HepG2 (cell line): ENCODE results near the gene NAA15. TPM values are rescaled to one million over a fixed set of nuclear protein-coding genes. Genes with fewer than 3 reads are reported as not detected.

Experiments
- ATAC-seq: fragments of 200-7000 bp; cut with Tn5 transposase; 3 replicates; pipeline ENCODE4 v1.9.1; 2020; ENCODE audit warnings: mild to moderate bottlenecking, moderate library complexity
- BruUV-seq: library from RNA; stranded (reverse); fragments of 400-500 nt; replicated peaks from 2 replicates; lab custom pipeline; 2021; lab: Mats Ljungman, UMichigan
- CTCF ChIA-PET: fragments of 300-600 bp; formaldehyde crosslinking; extraction: SDS; loops from one replicate; lab custom pipeline; 2021; ENCODE audit warnings: low total read pairs, inconsistent platforms, low intra/inter-chr PET ratio; lab: Yijun Ruan, JAX
- POLR2A ChIA-PET: fragments of 350-600 bp; sonication (Branson Sonifier 250); formaldehyde crosslinking; loops from one replicate; lab custom pipeline; 2020; ENCODE audit warnings: antibody characterized with exemption, inconsistent platforms; lab: Yijun Ruan, JAX
- DNase-seq: peaks from one replicate; pipeline ENCODE4 v3.0.0-alpha.2; 2015; ENCODE audit warnings: low spot score
- FAIRE-seq: peaks from 3 replicates; lab custom pipeline; 2011; peaks lifted over from hg19 to GRCh38; lab: Jason Lieb, UNC
- H2AFZ ChIP-seq: one replicate; pipeline ENCODE4 v1.6.1; 2011; ENCODE audit warnings: low read length, inconsistent platforms
- H3K27ac ChIP-seq: fragments of 300-600 bp; 3 replicates; pipeline ENCODE4 v1.8.0; 2011; ENCODE audit warnings: mixed run types, mild to moderate bottlenecking, mixed read lengths, low read length, inconsistent platforms; ENCODE audit not compliant: insufficient read depth; ENCODE audit errors: extremely low read length
- H3K27me3 ChIP-seq, 2 experiments: fragments of 200-600 bp in 1 of 2; 2 replicates in 1 of 2; 3 replicates in 1 of 2; pipeline versions ENCODE4 v1.6.0 to v1.8.0; 2011; ENCODE audit warnings: low read length in 2 of 2, mild to moderate bottlenecking in 2 of 2, moderate library complexity in 2 of 2, inconsistent platforms in 1 of 2; ENCODE audit not compliant: insufficient read depth in 2 of 2, control insufficient read depth in 1 of 2
- H3K36me3 ChIP-seq, 2 experiments: fragments of 200-600 bp in 1 of 2; replicated peaks in 1 of 2; 2 replicates in 1 of 2; 3 replicates in 1 of 2; pipeline versions ENCODE4 v1.5.1 to v1.8.0; 2011; ENCODE audit warnings: low read length in 2 of 2, inconsistent platforms in 1 of 2; ENCODE audit not compliant: insufficient read depth in 2 of 2, control insufficient read depth in 1 of 2
- H3K4me1 ChIP-seq: 2 replicates; pipeline ENCODE4 v1.5.1; 2012; ENCODE audit warnings: low read length, inconsistent platforms; ENCODE audit not compliant: insufficient read depth
- H3K4me2 ChIP-seq: 2 replicates; pipeline ENCODE4 v1.6.0; 2011; ENCODE audit warnings: low read depth, low read length, inconsistent platforms
- H3K4me3 ChIP-seq, 3 experiments: fragments of 200-600 bp in 1 of 3; sonication (generic), shearing (Covaris generic) in 1 of 3; replicated peaks in 1 of 3; 2 replicates each; pipeline ENCODE4 v1.5.1; 2011 to 2016; ENCODE audit warnings: low read length in 3 of 3, inconsistent platforms in 2 of 3, low read depth in 2 of 3, mild to moderate bottlenecking in 2 of 3, control low read depth in 1 of 3, mixed read lengths in 1 of 3; ENCODE audit not compliant: insufficient read depth in 1 of 3
- H3K79me2 ChIP-seq: one replicate; pipeline ENCODE4 v1.6.1; 2011; ENCODE audit warnings: low read length, inconsistent platforms; ENCODE audit not compliant: insufficient read depth
- H3K9ac ChIP-seq: 2 replicates; pipeline ENCODE4 v1.6.0; 2011; ENCODE audit warnings: mild to moderate bottlenecking, low read depth, low read length, inconsistent platforms; ENCODE audit not compliant: insufficient read depth
- H3K9me3 ChIP-seq: 2 replicates; pipeline ENCODE4 v1.5.1; 2012; ENCODE audit warnings: mild to moderate bottlenecking, low read length
- H4K20me1 ChIP-seq: 2 replicates; pipeline ENCODE4 v1.6.0; 2011; ENCODE audit warnings: inconsistent platforms, mild to moderate bottlenecking, low read length, moderate library complexity; ENCODE audit not compliant: insufficient read depth
- ARID4A ChIP-seq: sonication (generic); formaldehyde crosslinking; IDR thresholded peaks from 2 replicates; pipeline ENCODE4 v1.5.0; 2020; ENCODE audit warnings: mild to moderate bottlenecking, missing genetic modification reagents, borderline replicate concordance
- ASH2L ChIP-seq: fragments of 300-600, 200-600 bp; sonication (generic); IDR thresholded peaks from 2 replicates; pipeline ENCODE4 v1.7.0; 2017; ENCODE audit warnings: low read depth, mild to moderate bottlenecking, moderate library complexity, mixed read lengths, low read length; ENCODE audit not compliant: insufficient read length
- ESRRA ChIP-seq: sonication (generic); formaldehyde crosslinking; IDR thresholded peaks from 2 replicates; pipeline ENCODE4 v1.5.1; 2020; ENCODE audit warnings: mild to moderate bottlenecking, low read depth, missing genetic modification reagents
- HOXA7 ChIP-seq: sonication (generic); formaldehyde crosslinking; IDR thresholded peaks from 2 replicates; pipeline ENCODE4 v1.8.1; 2022; ENCODE audit warnings: mild to moderate bottlenecking, missing genetic modification reagents, moderate library complexity
- IRF2 ChIP-seq: IDR thresholded peaks from 2 replicates; pipeline ENCODE4 v1.6.1; 2018; ENCODE audit warnings: missing genetic modification reagents, missing compliant biosample characterization
- KDM6A ChIP-seq: IDR thresholded peaks from 2 replicates; pipeline ENCODE4 v1.6.1; 2016; ENCODE audit warnings: low read depth
- KLF13 ChIP-seq: sonication (generic); formaldehyde crosslinking; IDR thresholded peaks from 2 replicates; pipeline ENCODE4 v1.4.0; 2020; ENCODE audit warnings: mild to moderate bottlenecking, missing genetic modification reagents
- KMT2A ChIP-seq: sonication (generic); formaldehyde crosslinking; IDR thresholded peaks from 2 replicates; pipeline ENCODE4 v1.4.0; 2020; ENCODE audit warnings: missing genetic modification reagents
- NFE2L1 ChIP-seq: sonication (generic); formaldehyde crosslinking; IDR thresholded peaks from 2 replicates; pipeline ENCODE4 v1.4.0; 2020; ENCODE audit warnings: missing genetic modification reagents, mild to moderate bottlenecking, borderline replicate concordance
- NR0B2 ChIP-seq: sonication (generic); formaldehyde crosslinking; IDR thresholded peaks from 2 replicates; pipeline ENCODE4 v1.4.0; 2020; ENCODE audit warnings: mild to moderate bottlenecking, missing genetic modification reagents
- PAX8 ChIP-seq: sonication (generic); formaldehyde crosslinking; IDR thresholded peaks from 2 replicates; pipeline ENCODE4 v1.8.0; 2022; ENCODE audit warnings: mild to moderate bottlenecking, missing genetic modification reagents, borderline replicate concordance
- SMAD3 ChIP-seq: sonication (generic); formaldehyde crosslinking; IDR thresholded peaks from 2 replicates; pipeline ENCODE4 v1.4.0; 2020; ENCODE audit warnings: missing genetic modification reagents
- SOX5 ChIP-seq: IDR thresholded peaks from 2 replicates; pipeline ENCODE4 v1.6.1; 2016; ENCODE audit warnings: borderline replicate concordance
- SRY ChIP-seq: sonication (generic); formaldehyde crosslinking; IDR thresholded peaks from 2 replicates; pipeline ENCODE4 v1.8.0; 2022; ENCODE audit warnings: mild to moderate bottlenecking, missing genetic modification reagents
- STAT5B ChIP-seq: sonication (generic); formaldehyde crosslinking; IDR thresholded peaks from 2 replicates; pipeline ENCODE4 v1.4.0; 2020; ENCODE audit warnings: missing genetic modification reagents
- SYNCRIP ChIP-seq: fragments of 200-400 bp; formaldehyde crosslinking; IDR thresholded peaks from 2 replicates; pipeline ENCODE4 v1.6.1; 2018; ENCODE audit warnings: mild to moderate bottlenecking, low read depth, low read length; ENCODE audit not compliant: insufficient read depth
- ZNF589 ChIP-seq: sonication (generic); formaldehyde crosslinking; conservative IDR thresholded peaks from 2 replicates; pipeline ENCODE4 v1.8.0; 2022; ENCODE audit warnings: mild to moderate bottlenecking, moderate library complexity, missing genetic modification reagents
- ZNF780A ChIP-seq: sonication (generic); formaldehyde crosslinking; IDR thresholded peaks from 2 replicates; pipeline ENCODE4 v1.8.0; 2022; ENCODE audit warnings: mild to moderate bottlenecking, missing genetic modification reagents, moderate library complexity
- ZNF782 ChIP-seq: sonication (generic); formaldehyde crosslinking; IDR thresholded peaks from 2 replicates; pipeline ENCODE4 v1.4.0; 2020; ENCODE audit warnings: missing genetic modification reagents, mild to moderate bottlenecking, borderline replicate concordance
- WGBS: methylation state at CpG from one replicate; pipeline ENCODE4 v1.1.6; 2017; ENCODE audit warnings: low lambda C conversion rate; 5-methylcytosine and 5-hydroxymethylcytosine counted together
- in situ Hi-C: cut with HindIII; loops from 2 replicates; pipeline ENCODE4 v1.10.0; 2017; ENCODE audit warnings: low pct_unique_long_range_greater_than_20kb; ENCODE audit not compliant: extremely low pct_ligation_motif_present
- intact Hi-C: fragments of 100-400 bp; cut with micrococcal nuclease; formaldehyde crosslinking; loops from one replicate; pipeline ENCODE4 v1.10.0; 2022; ENCODE audit not compliant: unreplicated experiment
- polyA plus RNA-seq, 8 experiments: library from polyadenylated mRNA; depleted of rRNA in 3 of 8; stranded (reverse) in 7 of 8; unstranded in 1 of 8; fragments of >200 nt; fragmentation: Illumina TruSeq in 4 of 8; extraction: Trizol in 4 of 8; gene quantifications; 2 replicates each; pipeline versions ENCODE4 v1.2.1 to v1.2.3, GENCODE V29; 2011 to 2016; ENCODE audit warnings: low read depth in 4 of 8, missing spikeins in 1 of 8, mixed read lengths in 1 of 8; ENCODE audit not compliant: insufficient read depth in 1 of 8
- total RNA-seq, 5 experiments: library from RNA; depleted of rRNA; stranded (reverse); fragments of >200 nt; fragmentation: Illumina TruSeq; extraction: Trizol; gene quantifications; 2 replicates each; pipeline ENCODE4 v1.2.3, GENCODE V29; 2016; ENCODE audit warnings: low read depth in 1 of 5

Gene NAA15
- total and polyA plus RNA-seq, 2 of the 13 experiments (the other 11 are each of a cell fraction or from before 2014, with no cell fraction given), result 6.2 to 50.2 TPM

GRCh38 chr4:139454111-139455045, 153.1 kb downstream of the NAA15 start, which contains the start of gene RAB33B:
RAB33B (plus strand) TSS chr4:139454121; CDS start chr4:139454196, 75 bp downstream.
- Histone ChIP-seq H3K4me3 (peak within 1 kb of the TSS; percentile 68 to 95 (median 93)), H3K4me1 (peaks cover 67% of the 10 kb centered on the region), H3K27ac (peak within 1 kb of the TSS; percentile 97), H2AFZ (peak within 1 kb of the TSS; percentile 48), H3K9me3 (no peaks in the 10 kb centered on the region), H3K36me3 (no peaks in the 10 kb centered on the region), H3K79me2 (peaks cover 65% of the 10 kb centered on the region), H4K20me1 (peaks cover 7% of the 10 kb centered on the region), H3K9ac (peak within 1 kb of the TSS; percentile 84), H3K27me3 (no peaks in the 10 kb centered on the region; a peak in 1 of 5 replicates), H3K4me2 (peak within 1 kb of the TSS; percentile 94)
- FAIRE-seq (no peak), DNase-seq (no peak), ATAC-seq (peak; percentile 9)
- ChIA-PET CTCF (interaction anchor here (0.7 kb wide), 1 partner anchor 56 kb away, joined by 3 read pairs; no protein-coding TSS in a partner anchor), POLR2A (no interaction called here)
- BruUV-seq, result TSS peak; percentile 55
- 0% methylated on average over 21 of the region's 46 CpGs for WGBS
- in situ Hi-C loops (no loop called here), intact Hi-C loops (loop anchor here (5.0 kb wide), 2 partner anchors 43 to 152 kb away; partner anchors contain the start of genes NAA15 and NDUFC1)
- TF ChIP-seq SRY (CRISPR knock-in tag) (peak; percentile 12; the same call in 1 of the 2 replicates), ARID4A (CRISPR knock-in tag) (0 out of 2 replicates have a peak, but pooled peaks have one; percentile 44), KLF13 (CRISPR knock-in tag) (peak; percentile 63; the same call in 1 of the 2 replicates), HOXA7 (CRISPR knock-in tag) (no peak), NFE2L1 (CRISPR knock-in tag) (no peak), SYNCRIP (no peak), PAX8 (CRISPR knock-in tag) (no peak), ZNF780A (CRISPR knock-in tag) (0 out of 2 replicates have a peak, but pooled peaks have one; percentile 58), SMAD3 (CRISPR knock-in tag) (0 out of 2 replicates have a peak, but pooled peaks have one; percentile 41), KMT2A (peak; percentile 92), ZNF589 (CRISPR knock-in tag) (peak; percentile 62; the same call in 1 of the 2 replicates), NR0B2 (CRISPR knock-in tag) (peak; percentile 43; the same call in 1 of the 2 replicates), SOX5 (CRISPR knock-in tag) (peak; percentile 4; the same call in 1 of the 2 replicates), ESRRA (peak; percentile 8; the same call in 1 of the 2 replicates), ZNF782 (CRISPR knock-in tag) (no peak), KDM6A (CRISPR knock-in tag) (0 out of 2 replicates have a peak, but pooled peaks have one; percentile 8), ASH2L (peak; percentile 63), IRF2 (CRISPR knock-in tag) (peak; percentile 11; the same call in 1 of the 2 replicates), STAT5B (peak; percentile 13; the same call in 1 of the 2 replicates)
